IgD-negative memory B cell (primary cell): Measurements from ENCODE around the gene PPIL4. TPM values are rescaled to one million over a fixed set of nuclear protein-coding genes. Genes with fewer than 3 reads are reported as not detected.
A peak's percentile ranks its signal among the peaks of the same experiment; 100 is the strongest.

Experiments used
- H3K27ac Mint-ChIP-seq, 3 donors: one replicate each; pipeline ENCODE4 v1.8.0; 2020 to 2022; ENCODE audit warnings: mild to moderate bottlenecking in 3 of 3, mixed read lengths in 3 of 3, moderate library complexity in 1 of 3
- H3K27me3 Mint-ChIP-seq: one replicate; pipeline ENCODE4 v1.8.0; 2021; ENCODE audit warnings: mixed read lengths
- H3K36me3 Mint-ChIP-seq: one replicate; pipeline ENCODE4 v1.8.0; 2020; ENCODE audit warnings: mild to moderate bottlenecking, mixed read lengths
- H3K4me1 Mint-ChIP-seq, 3 donors: one replicate each; pipeline ENCODE4 v1.8.0; 2020 to 2022; ENCODE audit warnings: mixed read lengths in 3 of 3, mild to moderate bottlenecking in 1 of 3
- H3K4me3 Mint-ChIP-seq, 4 donors: one replicate each; pipeline ENCODE4 v1.8.0; 2020 to 2022; ENCODE audit warnings: mild to moderate bottlenecking in 4 of 4, mixed read lengths in 4 of 4, moderate library complexity in 3 of 4
- H3K9me3 Mint-ChIP-seq, 3 donors: one replicate each; pipeline ENCODE4 v1.8.0; 2020 to 2021; ENCODE audit warnings: mixed read lengths in 3 of 3, mild to moderate bottlenecking in 1 of 3
- polyA plus RNA-seq: library from polyadenylated mRNA; unstranded; fragments of 300-500 nt; fragmentation: Illumina TruSeq; gene quantifications from one replicate; pipeline ENCODE4 v1.2.3, GENCODE V29; 2021

PPIL4 gene
- 11.1 TPM for polyA plus RNA-seq

GRCh38 chr6:149545754-149546471 is at the start of gene PPIL4:
Gene PPIL4, minus strand, starts transcription at chr6:149546043. Its CDS starts 38 bp downstream, at chr6:149546005.
- Mint-ChIP-seq H3K27me3 (no peaks in the 10 kb centered on the region), H3K4me3 (peak within 1 kb of the TSS; percentile 98 to 99 (median 98)), H3K27ac (peak within 1 kb of the TSS; percentile 100), H3K9me3 (no peaks in the 10 kb centered on the region), H3K36me3 (no peaks in the 10 kb centered on the region), H3K4me1 (peaks cover 23 to 29% (median 26%) of the 10 kb centered on the region in 3 donors)

GRCh38 chr6:149593408-149593807 is 47.6 kb upstream of the PPIL4 start:
- Mint-ChIP-seq H3K27me3 (no peaks in the 10 kb centered on the region), H3K36me3 (peaks cover 2% of the 10 kb centered on the region), H3K27ac (no peak overlapping the region), H3K4me1 (no peaks in the 10 kb centered on the region), H3K9me3 (no peaks in the 10 kb centered on the region), H3K4me3 (no peak overlapping the region)

GRCh38 chr6:149592983-149593382 is 47.1 kb upstream of the PPIL4 start:
- H3K4me3 Mint-ChIP-seq, result no peak overlapping the region
- H3K27ac Mint-ChIP-seq, result no peak overlapping the region
- no peaks in the 10 kb centered on the region for H3K9me3 Mint-ChIP-seq
- peaks cover 2% of the 10 kb centered on the region for H3K36me3 Mint-ChIP-seq
- no peaks in the 10 kb centered on the region for H3K27me3 Mint-ChIP-seq
- no peaks in the 10 kb centered on the region for H3K4me1 Mint-ChIP-seq

GRCh38 chr6:149586149-149586548 is 40.3 kb upstream of the PPIL4 start:
- H3K4me3 Mint-ChIP-seq, result no peak overlapping the region
- peak overlapping the region in 1 of 3 donors; percentile 2 for H3K27ac Mint-ChIP-seq
- H3K36me3 Mint-ChIP-seq, result peaks cover 5% of the 10 kb centered on the region
- H3K9me3 Mint-ChIP-seq, result no peaks in the 10 kb centered on the region
- no peaks in the 10 kb centered on the region for H3K4me1 Mint-ChIP-seq
- H3K27me3 Mint-ChIP-seq, result no peaks in the 10 kb centered on the region

GRCh38 chr6:149581349-149581748 is 35.5 kb upstream of the PPIL4 start:
- H3K36me3 Mint-ChIP-seq, result peaks cover 3% of the 10 kb centered on the region
- H3K4me1 Mint-ChIP-seq, result no peaks in the 10 kb centered on the region
- H3K9me3 Mint-ChIP-seq, result no peaks in the 10 kb centered on the region
- no peaks in the 10 kb centered on the region for H3K27me3 Mint-ChIP-seq
- no peak overlapping the region for H3K27ac Mint-ChIP-seq
- H3K4me3 Mint-ChIP-seq, result no peak overlapping the region

GRCh38 chr6:149580880-149581279 is 35.0 kb upstream of the PPIL4 start:
- no peaks in the 10 kb centered on the region for H3K27me3 Mint-ChIP-seq
- H3K36me3 Mint-ChIP-seq, result peaks cover 2% of the 10 kb centered on the region
- no peaks in the 10 kb centered on the region for H3K9me3 Mint-ChIP-seq
- peak overlapping the region in 1 of 3 donors; percentile 1 for H3K27ac Mint-ChIP-seq
- H3K4me3 Mint-ChIP-seq, result no peak overlapping the region
- no peaks in the 10 kb centered on the region for H3K4me1 Mint-ChIP-seq

- peak overlapping the region; percentile 85 to 97 (median 95) for H3K4me3 Mint-ChIP-seq
- H3K27ac Mint-ChIP-seq, result peak overlapping the region; percentile 86 to 96 (median 92)
- H3K36me3 Mint-ChIP-seq, result no peaks in the 10 kb centered on the region
- peaks cover 21 to 24% (median 22%) of the 10 kb centered on the region in 3 donors for H3K4me1 Mint-ChIP-seq
- no peaks in the 10 kb centered on the region for H3K27me3 Mint-ChIP-seq
- no peaks in the 10 kb centered on the region for H3K9me3 Mint-ChIP-seq
Observed at GRCh38 chr6:149567945-149568585, 22.2 kb upstream of the PPIL4 start.

- H3K27me3 Mint-ChIP-seq, result no peaks in the 10 kb centered on the region
- H3K27ac Mint-ChIP-seq, result peak overlapping the region; percentile 86 to 96 (median 92)
- peaks cover 21 to 24% (median 22%) of the 10 kb centered on the region in 3 donors for H3K4me1 Mint-ChIP-seq
- no peaks in the 10 kb centered on the region for H3K36me3 Mint-ChIP-seq
- no peaks in the 10 kb centered on the region for H3K9me3 Mint-ChIP-seq
- peak overlapping the region; percentile 85 to 97 (median 95) for H3K4me3 Mint-ChIP-seq
Observed at GRCh38 chr6:149567194-149567586, 21.3 kb upstream of the PPIL4 start.

GRCh38 chr6:149566410-149567193 is 20.8 kb upstream of the PPIL4 start:
- H3K27me3 Mint-ChIP-seq, result no peaks in the 10 kb centered on the region
- peak overlapping the region; percentile 85 to 97 (median 95) for H3K4me3 Mint-ChIP-seq
- peak overlapping the region; percentile 86 to 96 (median 92) for H3K27ac Mint-ChIP-seq
- no peaks in the 10 kb centered on the region for H3K36me3 Mint-ChIP-seq
- H3K9me3 Mint-ChIP-seq, result no peaks in the 10 kb centered on the region
- peaks cover 21 to 24% (median 22%) of the 10 kb centered on the region in 3 donors for H3K4me1 Mint-ChIP-seq

GRCh38 chr6:149565527-149566409 is 19.9 kb upstream of the PPIL4 start, which contains the start of gene GINM1:
Gene GINM1, plus strand, starts transcription at chr6:149566375. Its CDS starts 40 bp downstream, at chr6:149566415.
- H3K27me3 Mint-ChIP-seq, result no peaks in the 10 kb centered on the region
- H3K4me1 Mint-ChIP-seq, result peaks cover 16 to 19% (median 17%) of the 10 kb centered on the region in 3 donors
- peak within 1 kb of the TSS; percentile 86 to 98 (median 92) for H3K27ac Mint-ChIP-seq
- H3K4me3 Mint-ChIP-seq, result peak within 1 kb of the TSS; percentile 85 to 98 (median 96)
- H3K9me3 Mint-ChIP-seq, result no peaks in the 10 kb centered on the region
- no peaks in the 10 kb centered on the region for H3K36me3 Mint-ChIP-seq

GRCh38 chr6:149563928-149564325 is 18.1 kb upstream of the PPIL4 start:
- Mint-ChIP-seq H3K27me3 (peaks cover 2% of the 10 kb centered on the region), H3K4me3 (peak overlapping the region in 1 of 4 donors; percentile 85), H3K4me1 (peaks cover 16 to 18% (median 17%) of the 10 kb centered on the region in 3 donors), H3K27ac (peak overlapping the region in 1 of 3 donors; percentile 33), H3K36me3 (no peaks in the 10 kb centered on the region), H3K9me3 (no peaks in the 10 kb centered on the region)

- peak overlapping the region in 1 of 4 donors; percentile 85 for H3K4me3 Mint-ChIP-seq
- peak overlapping the region in 1 of 3 donors; percentile 33 for H3K27ac Mint-ChIP-seq
- no peaks in the 10 kb centered on the region for H3K36me3 Mint-ChIP-seq
Observed at GRCh38 chr6:149563203-149563927, 17.5 kb upstream of the PPIL4 start.

GRCh38 chr6:149560736-149561135 is 14.9 kb upstream of the PPIL4 start:
- H3K4me3 Mint-ChIP-seq, result peak overlapping the region in 1 of 4 donors; percentile 64
- no peaks in the 10 kb centered on the region for H3K9me3 Mint-ChIP-seq
- peaks cover 4 to 6% (median 4%) of the 10 kb centered on the region in 3 donors for H3K4me1 Mint-ChIP-seq
- peak overlapping the region in 1 of 3 donors; percentile 40 for H3K27ac Mint-ChIP-seq
- H3K36me3 Mint-ChIP-seq, result no peaks in the 10 kb centered on the region
- H3K27me3 Mint-ChIP-seq, result peaks cover 6% of the 10 kb centered on the region

More at GRCh38 chr6:149563203-149563927, 17.5 kb upstream of the PPIL4 start:
- H3K4me1 Mint-ChIP-seq, result peaks cover 16 to 17% (median 16%) of the 10 kb centered on the region in 3 donors
- H3K27me3 Mint-ChIP-seq, result peaks cover 2% of the 10 kb centered on the region
- no peaks in the 10 kb centered on the region for H3K9me3 Mint-ChIP-seq
